Karpas-422 (cell line): ENCODE results near the gene TFAP2E. TPM values are rescaled to one million over a fixed set of nuclear protein-coding genes. Genes with fewer than 3 reads are reported as not detected.
A peak's percentile ranks its signal among the peaks of the same experiment; 100 is the strongest.

ENCODE experiments used
- DNase-seq: peaks from one replicate; pipeline ENCODE4 v3.0.0-alpha.2; 2015
- H2AFZ ChIP-seq: fragments of 200-600 bp; sonication (generic); 2 replicates; pipeline ENCODE4 v1.6.1; 2014; ENCODE audit warnings: antibody characterized with exemption, low read length, mixed read lengths
- H3K27ac ChIP-seq: fragments of 200-600 bp; sonication (generic); 2 replicates; pipeline ENCODE4 v1.5.1; 2014; ENCODE audit warnings: mild to moderate bottlenecking, low read length, moderate library complexity
- H3K27me3 ChIP-seq: fragments of 200-600 bp; sonication (generic); 2 replicates; pipeline ENCODE4 v1.6.1; 2014; ENCODE audit warnings: low read length, mixed read lengths
- H3K36me3 ChIP-seq: fragments of 200-600 bp; sonication (generic); 2 replicates; pipeline ENCODE4 v1.6.1; 2014; ENCODE audit warnings: low read length, mixed read lengths; ENCODE audit not compliant: insufficient read depth
- H3K4me1 ChIP-seq: fragments of 200-600 bp; sonication (generic); 2 replicates; pipeline ENCODE4 v1.6.1; 2014; ENCODE audit warnings: mild to moderate bottlenecking, low read length, mixed read lengths
- H3K4me2 ChIP-seq: fragments of 200-600 bp; sonication (generic); 2 replicates; pipeline ENCODE4 v1.6.1; 2014; ENCODE audit warnings: low read length, low read depth, mild to moderate bottlenecking; ENCODE audit not compliant: poor library complexity, severe bottlenecking
- H3K4me3 ChIP-seq: fragments of 200-600 bp; sonication (generic); 2 replicates; pipeline ENCODE4 v1.5.1; 2014; ENCODE audit warnings: mild to moderate bottlenecking, antibody characterized with exemption, low read length, mixed read lengths
- H3K79me2 ChIP-seq: fragments of 200-600 bp; sonication (generic); 2 replicates; pipeline ENCODE4 v1.6.1; 2014; ENCODE audit warnings: mild to moderate bottlenecking, low read length, mixed read lengths
- H3K9ac ChIP-seq: fragments of 200-600 bp; sonication (generic); 2 replicates; pipeline ENCODE4 v1.6.0; 2014; ENCODE audit warnings: low read length
- H3K9me2 ChIP-seq: fragments of 200-600 bp; sonication (generic), shearing (Covaris generic); replicated peaks from 2 replicates; pipeline ENCODE4 v1.6.0; 2014; ENCODE audit warnings: mild to moderate bottlenecking, low read length, moderate library complexity; ENCODE audit not compliant: insufficient read depth
- H3K9me3 ChIP-seq: fragments of 300-700, 200-600 bp; sonication (generic); 2 replicates; pipeline ENCODE4 v1.6.1; 2014; ENCODE audit warnings: low read length, mixed read lengths
- H4K20me1 ChIP-seq: fragments of 200-600 bp; sonication (generic); 2 replicates; pipeline ENCODE4 v1.6.1; 2014; ENCODE audit warnings: mild to moderate bottlenecking, antibody characterized with exemption, low read length, low read depth; ENCODE audit not compliant: insufficient read depth
- total RNA-seq: library from RNA; depleted of rRNA; stranded (reverse); fragments of >200 nt; shearing (Covaris generic); gene quantifications from 2 replicates; pipeline ENCODE4 v1.2.3, GENCODE V29; 2014; ENCODE audit warnings: low replicate concordance

TFAP2E gene
- total RNA-seq, 1 experiment from 2014 or later: 0.56 TPM

DNA sequence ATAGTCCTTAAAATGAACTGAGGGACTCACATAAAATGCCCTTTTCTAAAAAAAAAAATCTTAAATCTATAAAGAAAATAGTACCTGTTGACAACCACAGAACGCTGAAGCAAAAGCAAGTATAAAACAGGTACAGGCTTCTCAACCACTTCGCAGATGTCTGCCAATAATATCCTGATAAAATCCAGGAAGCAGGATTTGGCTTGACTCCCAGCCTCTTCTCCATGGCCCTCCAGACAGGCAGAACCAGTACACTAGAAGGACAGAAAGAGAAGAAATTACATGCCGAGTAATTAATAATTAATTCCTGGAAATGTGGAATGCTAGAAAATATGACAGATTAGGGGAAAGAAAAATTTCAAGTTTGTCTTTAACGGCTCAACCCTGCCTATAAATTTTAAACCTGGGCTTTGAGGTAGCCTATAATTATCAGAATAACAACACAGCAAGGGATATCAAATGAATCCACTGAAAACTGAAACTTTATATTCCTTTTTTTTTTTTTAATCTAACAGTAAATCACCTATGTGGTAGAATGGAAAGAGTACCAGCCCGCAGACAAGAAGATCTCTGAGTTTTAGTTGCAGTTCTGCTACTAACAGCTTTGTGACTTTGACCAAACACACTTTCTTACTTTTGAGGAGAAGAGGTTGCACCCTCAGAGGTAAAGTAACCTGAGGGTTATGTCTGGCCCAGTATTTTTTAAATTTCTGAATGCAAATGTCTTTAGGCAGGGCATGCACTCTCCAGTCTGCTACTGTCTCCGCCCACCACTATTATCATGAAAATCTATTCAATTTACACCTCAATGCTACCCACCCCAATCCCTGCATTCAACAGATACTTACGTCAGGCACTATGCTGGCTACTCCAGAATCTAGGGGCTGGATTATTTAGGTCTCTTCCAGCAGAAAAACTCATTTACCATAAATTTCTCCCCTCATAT, 18.6 kb upstream of the TFAP2E start:
- peaks cover 4% of the 10 kb centered on the region; the same call in 1 of the 2 replicates for H4K20me1 ChIP-seq
- H3K9me3 ChIP-seq: no peaks in the 10 kb centered on the region
- no peak for DNase-seq
- H3K27me3 ChIP-seq: no peaks in the 10 kb centered on the region
- no peak overlapping the region for H3K4me3 ChIP-seq
- H3K79me2 ChIP-seq: peaks cover 83% of the 10 kb centered on the region
- H3K9me2 ChIP-seq: no peaks in the 10 kb centered on the region
- no peak overlapping the region for H3K27ac ChIP-seq
- H3K36me3 ChIP-seq: peaks cover 28% of the 10 kb centered on the region; the same call in 1 of the 2 replicates
- peaks cover 37% of the 10 kb centered on the region for H3K4me1 ChIP-seq
- 0 out of 2 replicates have a peak overlapping the region, but pooled peaks have one; percentile 7 for H3K9ac ChIP-seq
- H3K4me2 ChIP-seq: peak overlapping the region; percentile 98
- no peak overlapping the region for H2AFZ ChIP-seq

DNA sequence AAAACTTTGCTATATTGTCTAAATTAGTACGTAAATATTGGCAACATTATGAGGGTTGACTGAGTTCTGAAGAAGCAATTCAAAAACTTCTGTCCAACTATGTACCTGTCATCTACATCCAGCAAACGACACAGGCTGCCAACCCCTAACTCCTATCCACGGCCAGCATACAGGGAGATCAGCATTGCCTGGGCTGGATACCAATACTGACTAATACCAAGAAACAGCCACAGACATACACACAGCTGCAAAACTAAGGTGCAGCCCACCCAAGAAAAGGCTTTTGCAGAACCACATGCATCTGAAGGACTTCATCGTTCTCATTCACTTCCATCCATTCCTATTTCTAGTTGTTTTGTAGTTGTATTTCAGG, 17.9 kb upstream of the TFAP2E start:
- no peak overlapping the region for H2AFZ ChIP-seq
- H3K9me3 ChIP-seq: no peaks in the 10 kb centered on the region
- H4K20me1 ChIP-seq: peaks cover 4% of the 10 kb centered on the region; the same call in 1 of the 2 replicates
- DNase-seq: no peak
- H3K36me3 ChIP-seq: peaks cover 22% of the 10 kb centered on the region; the same call in 1 of the 2 replicates
- peaks cover 37% of the 10 kb centered on the region for H3K4me1 ChIP-seq
- no peaks in the 10 kb centered on the region for H3K9me2 ChIP-seq
- H3K4me2 ChIP-seq: peak overlapping the region; percentile 98
- H3K79me2 ChIP-seq: peaks cover 76% of the 10 kb centered on the region
- H3K27ac ChIP-seq: no peak overlapping the region
- no peaks in the 10 kb centered on the region for H3K27me3 ChIP-seq
- no peak overlapping the region for H3K4me3 ChIP-seq
- H3K9ac ChIP-seq: 0 out of 2 replicates have a peak overlapping the region, but pooled peaks have one; percentile 7

DNA sequence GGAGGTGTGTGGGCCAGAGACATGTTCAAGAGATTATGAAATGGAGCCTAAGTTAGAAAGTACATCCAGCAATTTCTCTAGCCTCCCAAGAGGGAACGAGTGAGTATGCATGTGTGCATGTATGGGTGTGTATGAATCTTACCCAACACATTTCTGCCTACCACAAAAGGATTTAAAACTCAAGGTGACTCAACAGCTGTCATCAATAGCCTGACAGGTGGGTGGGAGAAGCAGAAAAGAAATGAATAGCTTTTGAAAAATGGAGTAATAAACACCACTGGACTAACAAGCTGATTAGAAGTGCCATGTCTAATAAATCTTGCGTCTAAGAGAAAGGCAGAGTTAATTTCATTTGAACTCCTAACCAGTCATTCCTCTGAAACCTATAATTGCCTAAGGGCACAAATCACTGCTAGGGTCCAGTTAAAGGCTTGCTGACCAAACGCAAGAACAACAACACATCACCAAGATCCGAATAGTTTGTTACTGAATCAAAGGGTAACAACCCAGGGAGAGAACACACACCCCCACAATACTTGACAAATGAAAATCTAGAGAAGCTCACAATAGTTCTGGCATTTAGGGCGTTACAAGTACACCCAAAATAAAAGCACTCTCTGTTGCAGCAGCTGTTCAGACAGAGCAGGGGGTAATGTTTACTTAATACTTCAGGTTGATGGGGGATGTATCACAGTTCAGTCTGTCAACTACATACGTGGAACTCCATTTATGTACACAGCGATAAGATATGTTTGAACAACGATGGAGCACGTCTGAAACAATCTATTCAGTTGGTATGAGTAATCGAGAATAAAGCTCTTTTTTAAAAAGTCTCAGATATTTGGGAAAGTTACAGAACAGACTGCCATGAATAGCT, 17.3 kb upstream of the TFAP2E start:
- Histone ChIP-seq H3K9ac (peak overlapping the region; percentile 94), H3K27me3 (no peaks in the 10 kb centered on the region), H3K27ac (peak overlapping the region; percentile 63; the same call in 1 of the 2 replicates), H2AFZ (no peak overlapping the region), H3K9me3 (no peaks in the 10 kb centered on the region), H3K9me2 (no peaks in the 10 kb centered on the region), H3K4me3 (peak overlapping the region; percentile 96), H3K4me1 (peaks cover 37% of the 10 kb centered on the region), H3K4me2 (peak overlapping the region; percentile 98), H4K20me1 (peaks cover 4% of the 10 kb centered on the region; the same call in 1 of the 2 replicates), H3K36me3 (peaks cover 18% of the 10 kb centered on the region; the same call in 1 of the 2 replicates), H3K79me2 (peaks cover 70% of the 10 kb centered on the region)
- no peak for DNase-seq

DNA sequence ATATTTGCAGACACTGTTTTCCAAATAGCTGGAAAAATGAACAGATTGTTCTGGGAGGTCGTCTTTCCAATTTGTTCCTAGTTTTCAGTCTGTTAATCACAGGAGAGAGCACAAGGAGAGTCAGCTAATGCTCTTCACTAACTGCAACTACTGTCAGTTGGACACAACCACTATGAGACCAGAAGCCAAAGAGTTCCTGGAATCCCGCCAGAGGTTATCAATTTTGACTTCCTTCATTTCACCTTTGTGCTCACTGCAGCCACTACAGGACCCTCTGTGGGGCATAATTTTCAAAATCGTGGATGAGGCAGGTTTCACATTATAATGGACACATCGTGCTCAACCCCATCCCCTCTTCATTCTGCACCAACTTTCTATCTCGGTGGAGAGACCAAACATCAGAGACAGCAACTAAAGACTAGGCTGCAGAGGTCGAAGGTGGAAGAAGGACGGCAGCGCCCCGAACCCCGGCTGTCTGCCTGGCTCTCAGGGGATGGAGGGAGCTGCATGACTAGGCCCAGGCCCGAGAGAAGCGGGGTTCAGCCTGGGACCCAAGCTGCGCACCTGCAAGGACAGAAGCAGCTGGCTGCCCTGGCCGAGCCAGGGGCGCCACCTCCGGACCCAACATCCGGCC, 16.5 kb upstream of the TFAP2E start:
- Histone ChIP-seq H3K36me3 (peaks cover 15% of the 10 kb centered on the region; the same call in 1 of the 2 replicates), H3K9ac (peak overlapping the region; percentile 94), H3K9me3 (no peaks in the 10 kb centered on the region), H4K20me1 (peaks cover 4% of the 10 kb centered on the region; the same call in 1 of the 2 replicates), H3K4me2 (peak overlapping the region; percentile 98), H3K79me2 (peaks cover 65% of the 10 kb centered on the region), H3K4me1 (peaks cover 37% of the 10 kb centered on the region), H3K9me2 (no peaks in the 10 kb centered on the region), H3K27ac (peak overlapping the region; percentile 63), H2AFZ (no peak overlapping the region), H3K4me3 (peak overlapping the region; percentile 96), H3K27me3 (no peaks in the 10 kb centered on the region)
- peak; percentile 73 for DNase-seq

DNA sequence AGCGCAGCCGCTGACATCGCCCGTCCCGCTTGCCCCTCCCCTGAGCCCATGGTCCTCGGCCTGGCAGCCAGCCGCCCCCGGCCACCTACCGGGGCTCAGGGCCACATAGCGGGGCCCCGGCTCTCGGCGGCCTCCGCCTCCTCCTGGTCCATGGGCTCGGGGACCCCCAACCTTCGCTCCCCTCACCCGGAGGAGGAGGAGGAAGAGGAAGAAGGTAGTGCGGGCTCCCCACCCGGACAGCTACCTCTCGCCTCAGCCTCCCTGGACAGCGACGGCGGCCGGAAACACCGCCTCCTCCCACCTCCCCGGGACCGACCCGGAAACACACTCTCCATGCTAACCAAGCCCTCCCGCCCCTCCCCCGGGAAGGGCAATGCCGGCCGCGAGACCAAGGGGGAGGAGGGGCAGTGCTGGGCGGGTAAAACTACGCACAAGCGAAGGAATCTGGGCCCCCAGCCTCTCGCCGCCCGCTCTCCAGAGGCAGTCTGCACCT, 15.9 kb upstream of the TFAP2E start, which contains the start of gene KIAA0319L:
TSS of gene KIAA0319L (minus strand) at position 286 of the 493 bp plus-strand sequence. CDS start 2,912 bp downstream, outside the sequence.
- Histone ChIP-seq H3K27ac (peak within 1 kb of the TSS; percentile 76), H3K4me3 (peak within 1 kb of the TSS; percentile 96), H3K27me3 (no peaks in the 10 kb centered on the region), H3K36me3 (peaks cover 13% of the 10 kb centered on the region; the same call in 1 of the 2 replicates), H2AFZ (peak within 1 kb of the TSS; percentile 77; the same call in 1 of the 2 replicates), H3K4me1 (peaks cover 37% of the 10 kb centered on the region), H3K79me2 (peaks cover 61% of the 10 kb centered on the region), H3K9ac (peak within 1 kb of the TSS; percentile 94), H3K9me3 (no peaks in the 10 kb centered on the region), H3K9me2 (no peaks in the 10 kb centered on the region), H3K4me2 (peak within 1 kb of the TSS; percentile 98), H4K20me1 (peaks cover 4% of the 10 kb centered on the region; the same call in 1 of the 2 replicates)
- DNase-seq: peak; percentile 90

DNA sequence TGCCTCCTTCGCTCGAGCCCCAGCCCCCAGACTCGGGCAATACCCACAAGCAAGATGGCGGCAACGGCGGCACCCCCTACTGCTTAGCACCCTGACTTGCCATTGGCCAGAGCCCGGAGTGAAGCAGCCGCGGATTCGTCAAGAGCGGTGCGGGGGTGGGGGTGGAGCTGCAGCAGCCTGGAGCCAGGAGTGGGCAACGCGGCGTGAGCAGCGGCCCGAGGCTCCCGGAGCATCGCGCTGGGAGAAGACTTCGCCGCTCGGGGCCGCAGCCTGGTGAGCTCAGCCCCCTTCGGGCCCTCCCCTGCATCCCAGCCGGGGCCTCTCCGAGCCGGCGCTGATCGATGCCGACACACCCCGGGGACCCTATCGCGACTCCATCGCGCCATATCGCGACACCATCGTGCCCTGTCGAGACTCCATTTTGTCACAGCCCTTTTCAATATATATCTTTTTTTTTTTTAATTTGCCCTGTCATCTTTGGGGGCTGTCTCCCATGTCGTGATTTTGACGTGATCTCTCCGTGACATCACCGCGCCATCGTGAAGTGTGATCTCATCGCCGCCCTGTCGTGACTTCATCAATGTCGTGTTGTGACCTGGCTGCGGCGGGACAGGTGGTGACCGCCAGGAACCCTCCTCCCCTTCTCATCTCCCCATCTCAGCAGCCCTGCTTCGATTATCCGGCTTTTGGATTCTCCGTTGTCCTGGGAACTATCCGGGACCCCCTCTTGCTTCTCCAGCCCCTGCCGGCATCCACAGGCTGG, 15.3 kb upstream of the TFAP2E start, which contains the start of gene NCDN:
TSS of gene NCDN (plus strand) at position 189 of the 763 bp plus-strand sequence. CDS start at position 581, 392 bp downstream.
- H3K4me2 ChIP-seq: peak within 1 kb of the TSS; percentile 98
- peaks cover 13% of the 10 kb centered on the region; the same call in 1 of the 2 replicates for H3K36me3 ChIP-seq
- H3K27ac ChIP-seq: peak within 1 kb of the TSS; percentile 76
- no peaks in the 10 kb centered on the region for H3K27me3 ChIP-seq
- H3K9ac ChIP-seq: peak within 1 kb of the TSS; percentile 94
- peaks cover 59% of the 10 kb centered on the region for H3K79me2 ChIP-seq
- H3K4me3 ChIP-seq: peak within 1 kb of the TSS; percentile 96
- DNase-seq: peak; percentile 99
- no peaks in the 10 kb centered on the region for H3K9me3 ChIP-seq
- H4K20me1 ChIP-seq: peaks cover 4% of the 10 kb centered on the region; the same call in 1 of the 2 replicates
- peaks cover 37% of the 10 kb centered on the region for H3K4me1 ChIP-seq
- H2AFZ ChIP-seq: peak within 1 kb of the TSS; percentile 77; the same call in 1 of the 2 replicates
- no peaks in the 10 kb centered on the region for H3K9me2 ChIP-seq
